Astrocyte (in vitro differentiated cells and primary cell): ENCODE data around the gene ASAP2.

Experiments
- CTCF ChIP-seq: IDR thresholded peaks from 2 replicates; pipeline ENCODE4 v1.5.1; 2011; ENCODE audit warnings: low read depth, mild to moderate bottlenecking, inconsistent platforms, low read length, moderate library complexity; ENCODE audit not compliant: insufficient read depth
- EZH2 ChIP-seq: IDR thresholded peaks from 2 replicates; pipeline ENCODE4 v1.6.1; 2012; ENCODE audit warnings: mild to moderate bottlenecking, low read length, inconsistent platforms; ENCODE audit not compliant: insufficient read depth

GRCh38 chr2:9373476-9373875 is 166.9 kb downstream of the ASAP2 start:
- TF ChIP-seq CTCF (no peak), EZH2 (no peak)
